CD4-positive, alpha-beta T cell treated with Interleukin-15 for 1 hour (primary cell): ENCODE measurements around the gene TUFM.
A peak's percentile ranks its signal among the peaks of the same experiment; 100 is the strongest.
"Not testable (repeated sequence)": the region's sequence is repeated elsewhere in the genome, so short reads cannot be mapped to it uniquely, and the experiment has no call there.

Experiments used
- DNase-seq: peaks from one replicate; pipeline ENCODE4 v3.0.0-alpha.2; 2020

The TUFM gene

GRCh38 chr16:28837672-28838557, 8.2 kb downstream of the TUFM start:
- no peak for DNase-seq

- DNase-seq = no peak
Measured at GRCh38 chr16:28836761-28837064, 9.4 kb downstream of the TUFM start.

- no peak for DNase-seq
Measured at GRCh38 chr16:28835864-28836760, 10.0 kb downstream of the TUFM start.

GRCh38 chr16:28834873-28835863, 11.0 kb downstream of the TUFM start:
- no peak for DNase-seq

GRCh38 chr16:28834349-28834748, 11.8 kb downstream of the TUFM start:
- DNase-seq = no peak

- DNase-seq = no peak
Measured at GRCh38 chr16:28830531-28830930, 15.6 kb downstream of the TUFM start.

- no peak for DNase-seq
Measured at GRCh38 chr16:28829747-28830146, 16.4 kb downstream of the TUFM start.

- DNase-seq = no peak
Measured at GRCh38 chr16:28826141-28826540, 20.0 kb downstream of the TUFM start.

- no peak for DNase-seq
Measured at GRCh38 chr16:28824717-28824973, 21.5 kb downstream of the TUFM start.

GRCh38 chr16:28823873-28824716, 22.1 kb downstream of the TUFM start:
- DNase-seq = peak; percentile 97

- DNase-seq = no peak
Measured at GRCh38 chr16:28823291-28823872, 22.8 kb downstream of the TUFM start.

- DNase-seq = peak; percentile 93
Measured at GRCh38 chr16:28822520-28823290, 23.4 kb downstream of the TUFM start, which contains the start of gene ATXN2L. Gene ATXN2L (plus strand): TSS chr16:28822999. CDS start chr16:28823260, 261 bp downstream.

- DNase-seq = no peak
Measured at GRCh38 chr16:28821874-28822519, 24.2 kb downstream of the TUFM start.

GRCh38 chr16:28820546-28820945, 25.6 kb downstream of the TUFM start:
- not testable (repeated sequence) for DNase-seq

GRCh38 chr16:28820016-28820415, 26.1 kb downstream of the TUFM start:
- no peak for DNase-seq

- DNase-seq = not testable (repeated sequence)
Measured at GRCh38 chr16:28807445-28808120, 38.6 kb downstream of the TUFM start.

- DNase-seq = peak; percentile 77
Measured at GRCh38 chr16:28802235-28803019, 43.7 kb downstream of the TUFM start.
